Effector CD4-positive, alpha-beta T cell (primary cell): Measurements from ENCODE around the gene ZNF584.
"Not testable (repeated sequence)": the region's sequence is repeated elsewhere in the genome, so short reads cannot be mapped to it uniquely, and the experiment has no call there.

ENCODE experiments used
- DNase-seq: peaks from one replicate; pipeline ENCODE4 v3.0.0-alpha.2; 2020

ZNF584 gene

DNA sequence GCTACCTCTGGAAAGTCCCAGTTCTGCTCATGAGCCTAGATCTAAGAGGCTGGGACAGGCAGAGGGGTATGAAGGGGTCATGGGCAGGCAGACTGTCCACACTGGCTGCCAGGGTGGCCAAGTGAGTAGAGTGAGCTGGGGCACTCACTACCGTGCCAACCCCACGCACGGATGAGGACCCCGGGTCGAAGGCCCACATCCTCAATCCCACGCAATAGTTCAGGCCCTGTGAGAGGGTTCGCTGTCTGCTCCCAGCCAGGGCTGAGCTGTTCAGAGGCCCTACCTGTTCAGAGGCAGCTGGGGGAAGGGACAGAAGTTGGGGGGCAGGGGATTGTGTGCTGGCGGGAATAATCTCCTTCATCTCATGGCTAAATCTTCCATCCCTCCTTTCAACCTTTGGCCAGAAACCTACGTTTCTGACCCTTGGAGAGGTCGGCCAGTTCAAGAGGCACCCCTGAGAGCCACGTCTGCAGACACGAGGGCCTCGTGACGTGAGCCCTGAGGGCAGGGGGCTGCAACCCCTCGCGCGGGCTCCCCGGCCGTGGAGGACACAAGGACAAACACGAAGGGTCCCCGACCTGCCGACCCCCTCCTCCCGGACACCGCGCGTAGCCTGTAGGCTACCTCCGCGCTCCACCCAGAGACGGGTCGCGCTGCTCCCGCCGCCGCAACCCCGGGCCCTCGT is 22.4 kb upstream of the ZNF584 start:
- DNase-seq, result no peak

GRCh38 chr19:58386576-58387337 is 21.7 kb upstream of the ZNF584 start, which contains the start of gene RPS5:
RPS5 (plus strand) TSS chr19:58387269; CDS start chr19:58388138, 869 bp downstream.
- peak; percentile 94 for DNase-seq

DNA sequence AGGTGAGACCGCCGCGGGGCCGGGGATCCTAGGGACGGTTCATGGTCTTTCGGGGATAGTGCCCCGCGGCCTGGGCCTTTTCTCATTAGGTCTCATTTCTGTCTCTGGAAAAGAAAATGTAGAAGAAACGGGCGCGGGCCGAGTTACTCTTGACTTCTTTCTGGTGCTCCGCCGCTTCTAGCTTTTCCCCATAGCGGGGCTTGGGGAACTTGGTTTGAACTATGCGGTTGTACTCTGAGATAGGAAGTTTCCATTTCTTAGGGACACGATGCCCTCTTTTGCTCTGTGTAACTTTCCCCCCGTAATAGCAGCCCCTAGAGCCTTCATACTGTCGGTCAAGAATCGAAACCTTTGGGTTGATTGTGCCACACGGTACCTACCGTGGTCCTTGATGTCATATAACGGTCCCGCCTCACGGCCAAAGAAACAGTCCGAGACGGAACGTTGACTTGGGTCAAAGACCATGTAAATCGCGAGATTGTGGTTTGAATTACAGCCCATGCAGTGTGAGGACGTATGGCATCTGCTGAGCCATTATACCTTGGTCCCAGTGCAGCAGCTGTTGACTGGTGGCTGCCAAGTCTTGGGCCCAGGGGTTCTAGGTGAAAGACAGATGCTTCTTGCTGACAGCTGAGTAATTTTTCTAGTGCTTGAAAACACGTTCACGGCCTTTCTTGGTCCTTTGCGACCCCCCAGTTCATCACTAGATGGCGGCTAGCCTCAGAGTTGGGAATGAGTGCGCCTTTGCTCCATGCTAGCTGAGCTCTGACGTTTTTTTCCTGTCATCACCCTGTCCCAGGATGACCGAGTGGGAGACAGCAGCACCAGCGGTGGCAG is 20.9 kb upstream of the ZNF584 start:
- DNase-seq, result no peak

DNA sequence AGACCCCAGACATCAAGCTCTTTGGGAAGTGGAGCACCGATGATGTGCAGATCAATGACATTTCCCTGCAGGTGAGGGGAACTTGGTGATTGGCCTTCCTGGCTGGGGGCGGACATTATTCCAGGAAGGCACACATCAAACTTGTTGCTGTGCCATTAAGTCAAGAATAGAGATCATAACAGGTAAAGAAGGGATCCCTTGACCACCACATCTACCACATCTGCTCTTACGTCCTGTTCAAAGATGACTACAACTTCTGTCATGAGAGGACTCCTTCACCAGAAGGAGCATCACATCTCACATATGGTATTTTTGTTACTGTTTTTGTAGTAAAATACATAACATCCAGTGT is 20.3 kb upstream of the ZNF584 start:
- DNase-seq, result no peak

DNA sequence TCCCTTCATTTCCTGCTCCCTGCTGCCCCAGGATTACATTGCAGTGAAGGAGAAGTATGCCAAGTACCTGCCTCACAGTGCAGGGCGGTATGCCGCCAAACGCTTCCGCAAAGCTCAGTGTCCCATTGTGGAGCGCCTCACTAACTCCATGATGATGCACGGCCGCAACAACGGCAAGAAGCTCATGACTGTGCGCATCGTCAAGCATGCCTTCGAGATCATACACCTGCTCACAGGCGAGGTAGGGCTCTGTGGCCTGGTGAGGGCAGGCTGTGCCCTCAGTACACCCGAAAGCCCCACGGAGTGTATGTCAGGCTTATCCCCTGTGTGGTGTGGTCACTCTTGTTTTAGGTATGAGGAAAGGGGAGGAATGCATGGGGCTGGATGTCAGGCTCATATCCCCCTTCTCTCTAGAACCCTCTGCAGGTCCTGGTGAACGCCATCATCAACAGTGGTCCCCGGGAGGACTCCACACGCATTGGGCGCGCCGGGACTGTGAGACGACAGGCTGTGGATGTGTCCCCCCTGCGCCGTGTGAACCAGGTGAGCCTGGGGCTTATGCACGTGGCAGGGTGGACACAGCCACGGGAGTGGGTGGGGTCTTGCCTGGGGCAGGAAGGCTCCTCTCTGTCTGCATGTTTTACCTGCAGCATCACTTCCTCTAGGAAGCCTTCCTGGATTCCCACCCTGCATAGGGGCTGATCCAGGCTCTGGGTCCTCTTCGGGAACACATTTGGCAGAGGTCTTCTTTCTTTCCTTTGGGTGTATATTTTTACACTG is 15.3 kb upstream of the ZNF584 start:
- no peak for DNase-seq

- no peak for DNase-seq
These were observed 14.8 kb upstream of the ZNF584 start for GRCh38 chr19:58393725-58394033.

DNA sequence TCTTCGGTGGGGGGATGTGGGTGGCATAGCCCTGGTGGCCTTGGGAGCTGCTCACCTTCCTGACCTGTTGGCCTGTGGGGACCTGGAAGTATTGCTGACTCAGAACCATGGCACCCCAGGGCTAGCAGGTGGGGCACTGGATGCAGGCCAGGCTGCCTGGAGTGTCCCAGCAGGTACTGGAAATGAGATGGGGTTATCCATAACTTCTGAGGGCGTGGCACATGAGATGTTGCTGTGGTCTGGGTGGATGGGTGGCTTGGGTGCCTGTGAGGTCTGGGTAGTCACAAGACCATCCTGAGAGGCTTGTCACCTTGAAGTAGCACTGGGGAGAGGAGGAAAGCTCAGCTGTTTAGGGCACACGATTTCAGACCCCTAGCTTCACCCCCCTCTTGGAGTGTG is 13.6 kb upstream of the ZNF584 start:
- no peak for DNase-seq

DNA sequence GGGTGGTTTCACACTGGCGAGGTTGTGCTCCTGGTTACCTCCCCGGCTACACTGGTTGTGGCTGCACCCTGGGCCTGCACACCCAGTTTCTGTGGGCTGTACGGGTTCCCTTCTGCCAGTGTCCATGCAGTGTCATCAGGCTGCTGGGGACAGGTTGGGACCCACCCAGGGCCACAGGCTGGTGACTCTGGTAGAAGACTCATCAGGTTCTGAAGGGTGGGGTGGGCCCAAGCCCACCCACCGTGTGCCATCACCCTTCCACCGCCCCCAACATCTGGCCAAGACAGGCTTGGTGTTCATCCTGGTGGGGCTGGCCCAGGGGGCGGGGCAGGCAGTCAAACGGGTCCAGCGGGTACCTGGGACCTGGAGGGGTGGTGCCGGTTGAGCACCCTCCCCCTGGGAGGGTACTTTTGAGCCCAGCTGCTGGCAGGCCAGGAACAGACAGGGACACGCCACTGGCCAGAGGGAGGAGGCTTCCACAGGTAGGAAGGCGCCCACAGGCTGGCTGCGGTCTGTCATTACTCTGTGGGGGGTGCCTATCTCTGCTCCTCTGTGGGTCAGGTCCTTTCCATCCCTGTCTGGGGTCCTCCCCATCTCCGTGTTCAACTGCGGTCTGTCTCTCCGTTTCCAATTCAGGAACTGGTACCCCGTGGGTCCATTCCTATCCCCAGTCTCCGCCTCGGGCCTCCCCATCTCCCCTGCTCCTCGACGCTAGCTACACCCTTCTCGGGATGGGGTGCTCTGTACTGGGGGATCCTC is 13.1 kb upstream of the ZNF584 start, which contains the start of gene RNF225:
Gene RNF225 (plus strand): TSS at position 437 of the 759 bp plus-strand sequence. CDS start 434 bp downstream, outside the sequence.
- DNase-seq, result no peak

DNA sequence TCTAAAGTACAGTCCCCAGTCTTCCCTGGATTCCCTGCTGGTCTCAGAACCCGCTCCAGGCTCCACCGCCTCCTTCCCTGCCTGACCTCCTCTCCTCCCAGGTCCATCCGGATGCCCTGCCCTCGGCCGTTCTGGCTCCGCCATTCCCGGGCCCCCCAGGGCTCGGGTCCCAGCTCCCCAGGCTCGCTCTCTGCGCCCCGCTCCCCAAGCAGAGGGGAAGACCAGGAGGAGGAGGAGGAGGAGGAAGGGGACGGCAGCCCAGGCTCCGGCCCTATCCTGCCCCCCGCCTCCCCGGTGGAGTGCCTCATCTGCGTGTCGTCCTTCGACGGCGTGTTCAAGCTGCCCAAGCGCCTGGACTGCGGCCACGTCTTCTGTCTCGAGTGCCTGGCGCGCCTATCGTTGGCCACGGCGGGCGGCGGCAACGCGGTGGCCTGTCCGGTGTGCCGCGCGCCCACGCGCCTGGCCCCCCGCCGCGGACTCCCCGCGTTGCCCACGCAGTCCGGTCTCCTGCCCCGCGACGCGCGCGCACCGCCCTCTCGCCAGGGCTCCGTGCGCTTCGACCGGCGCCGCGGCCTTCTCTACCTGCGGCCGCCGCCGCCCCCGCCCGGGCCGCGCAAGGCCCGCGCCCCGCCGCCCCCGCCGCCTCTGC is 12.3 kb upstream of the ZNF584 start:
- no peak for DNase-seq

GRCh38 chr19:58396691-58397532 is 11.5 kb upstream of the ZNF584 start:
- no peak for DNase-seq

GRCh38 chr19:58397533-58398037 is 10.9 kb upstream of the ZNF584 start:
- DNase-seq, result no peak

DNA sequence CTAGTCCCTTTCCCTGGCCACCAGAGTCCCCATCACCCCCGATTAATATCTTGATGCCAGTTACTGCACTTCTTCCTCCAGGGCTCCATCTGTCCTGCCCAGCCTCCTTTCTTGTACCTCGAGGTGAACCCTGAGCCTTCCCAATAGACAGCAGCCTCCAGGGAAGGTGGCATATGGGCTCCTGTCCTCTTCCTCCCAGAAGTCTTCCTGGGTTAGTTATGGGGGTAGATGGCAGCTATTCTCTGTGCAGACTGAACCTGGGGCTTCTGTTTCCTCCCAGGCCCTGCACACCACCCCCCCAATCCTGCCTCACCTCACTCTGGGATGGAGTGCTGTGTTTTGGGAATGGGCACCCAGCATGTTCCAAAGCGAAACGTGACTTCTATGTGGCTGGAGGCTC is 10.4 kb upstream of the ZNF584 start:
- no peak for DNase-seq

GRCh38 chr19:58398545-58398944 is 9.9 kb upstream of the ZNF584 start:
- DNase-seq, result no peak

DNA sequence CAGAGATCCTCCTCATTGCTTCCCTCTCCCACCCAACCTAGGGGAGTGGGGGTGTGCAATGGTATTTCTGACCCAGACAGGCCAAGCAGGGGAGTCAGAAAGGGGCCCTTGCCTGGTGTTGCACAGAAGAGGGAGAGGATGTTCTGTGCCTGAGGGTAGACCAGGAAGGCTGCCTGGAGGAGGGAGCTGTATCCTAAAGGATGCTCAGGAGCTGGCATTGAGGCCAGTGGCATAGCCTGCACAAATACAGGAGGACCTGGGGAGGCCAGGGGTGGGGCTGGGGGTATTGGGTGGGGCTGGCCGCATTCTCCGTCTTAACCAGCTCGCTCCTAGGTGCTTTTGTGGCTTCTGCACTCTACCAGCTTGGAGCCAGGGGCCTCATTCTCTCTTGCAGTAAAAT is 8.5 kb upstream of the ZNF584 start:
- no peak for DNase-seq

GRCh38 chr19:58400316-58400915 is 8.0 kb upstream of the ZNF584 start:
- DNase-seq, result no peak

GRCh38 chr19:58400916-58401839 is 7.3 kb upstream of the ZNF584 start:
- DNase-seq, result peak; percentile 100

- no peak for DNase-seq
These were observed 6.5 kb upstream of the ZNF584 start for GRCh38 chr19:58401840-58402421.

GRCh38 chr19:58403920-58404478 is 4.5 kb upstream of the ZNF584 start:
- not testable (repeated sequence) for DNase-seq
